NT2/D1 (cell line): Measurements from ENCODE around the gene FAM20C.

Experiments
- YY1 ChIP-seq: IDR thresholded peaks from 2 replicates; pipeline ENCODE4 v1.6.1; 2011; ENCODE audit not compliant: insufficient read length, insufficient read depth
- ZNF274 ChIP-seq: IDR thresholded peaks from 2 replicates; pipeline ENCODE4 v1.6.1; 2011; ENCODE audit warnings: mild to moderate bottlenecking, low read depth, low read length

GRCh38 chr7:278081-278480 lies 85.7 kb downstream of the FAM20C start:
- TF ChIP-seq YY1: no peak
- TF ChIP-seq ZNF274: no peak
